ENCODE results near the gene SMIM21.

SMIM21 gene

GRCh38 chr18:75369026-75369721 is 58.3 kb downstream of the SMIM21 start:
- Histone ChIP-seq H3K27ac (ENCODE audit: low read depth, low read length) (no peak overlapping the region), H3K27me3 (ENCODE audit: control insufficient read depth in 1 of 2, insufficient read depth in 2 of 2, low read length in 2 of 2) (no peaks in the 10 kb centered on the region), H3K4me3 (ENCODE audit: low read depth in 1 of 2, low read length in 2 of 2) (no peak overlapping the region), H3K4me1 (ENCODE audit: insufficient read depth, low read length) (no peaks in the 10 kb centered on the region), H3K36me3 (ENCODE audit: insufficient read depth, low read length) (no peaks in the 10 kb centered on the region), H3K9me3 (ENCODE audit: low read length) (no peaks in the 10 kb centered on the region), H3K9ac (ENCODE audit: low read length) (no peak overlapping the region)

- no peaks in the 10 kb centered on the region for H3K4me1 ChIP-seq (ENCODE audit: insufficient read depth, low read length)
- H3K36me3 ChIP-seq (ENCODE audit: insufficient read depth, low read length) = no peaks in the 10 kb centered on the region
- no peaks in the 10 kb centered on the region for H3K27me3 ChIP-seq (ENCODE audit: control insufficient read depth in 1 of 2, insufficient read depth in 2 of 2, low read length in 2 of 2)
- no peaks in the 10 kb centered on the region for H3K9me3 ChIP-seq (ENCODE audit: low read length)
- no peak overlapping the region for H3K9ac ChIP-seq (ENCODE audit: low read length)
- no peak overlapping the region for H3K4me3 ChIP-seq (ENCODE audit: low read depth in 1 of 2, low read length in 2 of 2)
- no peak overlapping the region for H3K27ac ChIP-seq (ENCODE audit: low read depth, low read length)
Measured at GRCh38 chr18:75365837-75366236, 61.7 kb downstream of the SMIM21 start.

- no peaks in the 10 kb centered on the region for H3K4me1 ChIP-seq (ENCODE audit: insufficient read depth, low read length)
- H3K27ac ChIP-seq (ENCODE audit: low read depth, low read length) = no peak overlapping the region
- H3K36me3 ChIP-seq (ENCODE audit: insufficient read depth, low read length) = no peaks in the 10 kb centered on the region
- H3K9me3 ChIP-seq (ENCODE audit: low read length) = no peaks in the 10 kb centered on the region
- no peak overlapping the region for H3K9ac ChIP-seq (ENCODE audit: low read length)
- H3K27me3 ChIP-seq (ENCODE audit: control insufficient read depth in 1 of 2, insufficient read depth in 2 of 2, low read length in 2 of 2) = no peaks in the 10 kb centered on the region
- no peak overlapping the region for H3K4me3 ChIP-seq (ENCODE audit: low read depth in 1 of 2, low read length in 2 of 2)
Measured at GRCh38 chr18:75365254-75365629, 62.3 kb downstream of the SMIM21 start.

GRCh38 chr18:75364512-75365253 is 62.8 kb downstream of the SMIM21 start:
- H3K36me3 ChIP-seq (ENCODE audit: insufficient read depth, low read length) = no peaks in the 10 kb centered on the region
- no peak overlapping the region for H3K27ac ChIP-seq (ENCODE audit: low read depth, low read length)
- no peaks in the 10 kb centered on the region for H3K9me3 ChIP-seq (ENCODE audit: low read length)
- H3K4me3 ChIP-seq (ENCODE audit: low read depth in 1 of 2, low read length in 2 of 2) = no peak overlapping the region
- H3K9ac ChIP-seq (ENCODE audit: low read length) = no peak overlapping the region
- no peaks in the 10 kb centered on the region for H3K4me1 ChIP-seq (ENCODE audit: insufficient read depth, low read length)
- H3K27me3 ChIP-seq (ENCODE audit: control insufficient read depth in 1 of 2, insufficient read depth in 2 of 2, low read length in 2 of 2) = no peaks in the 10 kb centered on the region

GRCh38 chr18:75363446-75364225 is 63.9 kb downstream of the SMIM21 start:
- H3K4me1 ChIP-seq (ENCODE audit: insufficient read depth, low read length) = no peaks in the 10 kb centered on the region
- H3K27ac ChIP-seq (ENCODE audit: low read depth, low read length) = no peak overlapping the region
- no peak overlapping the region for H3K4me3 ChIP-seq (ENCODE audit: low read depth in 1 of 2, low read length in 2 of 2)
- no peak overlapping the region for H3K9ac ChIP-seq (ENCODE audit: low read length)
- H3K27me3 ChIP-seq (ENCODE audit: control insufficient read depth in 1 of 2, insufficient read depth in 2 of 2, low read length in 2 of 2) = no peaks in the 10 kb centered on the region
- no peaks in the 10 kb centered on the region for H3K9me3 ChIP-seq (ENCODE audit: low read length)
- H3K36me3 ChIP-seq (ENCODE audit: insufficient read depth, low read length) = no peaks in the 10 kb centered on the region

GRCh38 chr18:75362435-75362834 is 65.1 kb downstream of the SMIM21 start:
- H3K36me3 ChIP-seq (ENCODE audit: insufficient read depth, low read length) = no peaks in the 10 kb centered on the region
- H3K27me3 ChIP-seq (ENCODE audit: control insufficient read depth in 1 of 2, insufficient read depth in 2 of 2, low read length in 2 of 2) = no peaks in the 10 kb centered on the region
- no peak overlapping the region for H3K27ac ChIP-seq (ENCODE audit: low read depth, low read length)
- H3K4me3 ChIP-seq (ENCODE audit: low read depth in 1 of 2, low read length in 2 of 2) = no peak overlapping the region
- no peak overlapping the region for H3K9ac ChIP-seq (ENCODE audit: low read length)
- no peaks in the 10 kb centered on the region for H3K9me3 ChIP-seq (ENCODE audit: low read length)
- H3K4me1 ChIP-seq (ENCODE audit: insufficient read depth, low read length) = no peaks in the 10 kb centered on the region

- no peaks in the 10 kb centered on the region for H3K27me3 ChIP-seq (ENCODE audit: control insufficient read depth in 1 of 2, insufficient read depth in 2 of 2, low read length in 2 of 2)
- H3K4me1 ChIP-seq (ENCODE audit: insufficient read depth, low read length) = no peaks in the 10 kb centered on the region
- H3K27ac ChIP-seq (ENCODE audit: low read depth, low read length) = no peak overlapping the region
- no peak overlapping the region for H3K9ac ChIP-seq (ENCODE audit: low read length)
- H3K9me3 ChIP-seq (ENCODE audit: low read length) = no peaks in the 10 kb centered on the region
- H3K36me3 ChIP-seq (ENCODE audit: insufficient read depth, low read length) = no peaks in the 10 kb centered on the region
- no peak overlapping the region for H3K4me3 ChIP-seq (ENCODE audit: low read depth in 1 of 2, low read length in 2 of 2)
Measured at GRCh38 chr18:75360941-75361340, 66.6 kb downstream of the SMIM21 start.

GRCh38 chr18:75360215-75360614 is 67.3 kb downstream of the SMIM21 start:
- Histone ChIP-seq H3K4me1 (ENCODE audit: insufficient read depth, low read length) (no peaks in the 10 kb centered on the region), H3K27ac (ENCODE audit: low read depth, low read length) (no peak overlapping the region), H3K27me3 (ENCODE audit: control insufficient read depth in 1 of 2, insufficient read depth in 2 of 2, low read length in 2 of 2) (no peaks in the 10 kb centered on the region), H3K36me3 (ENCODE audit: insufficient read depth, low read length) (no peaks in the 10 kb centered on the region), H3K9ac (ENCODE audit: low read length) (no peak overlapping the region), H3K9me3 (ENCODE audit: low read length) (no peaks in the 10 kb centered on the region), H3K4me3 (ENCODE audit: low read depth in 1 of 2, low read length in 2 of 2) (no peak overlapping the region)

All from muscle layer of colon (tissue), 2 donors.